NCI-H146 treated with DMSO at 0.1 percent for 48 hours (cell line): ENCODE results near the gene OR10G8.

Experiments
- DNase-seq: peaks from one replicate; lab custom pipeline; 2025; ENCODE audit not compliant: unreplicated experiment; lab: John Stamatoyannopoulos, UW

OR10G8 gene

DNA sequence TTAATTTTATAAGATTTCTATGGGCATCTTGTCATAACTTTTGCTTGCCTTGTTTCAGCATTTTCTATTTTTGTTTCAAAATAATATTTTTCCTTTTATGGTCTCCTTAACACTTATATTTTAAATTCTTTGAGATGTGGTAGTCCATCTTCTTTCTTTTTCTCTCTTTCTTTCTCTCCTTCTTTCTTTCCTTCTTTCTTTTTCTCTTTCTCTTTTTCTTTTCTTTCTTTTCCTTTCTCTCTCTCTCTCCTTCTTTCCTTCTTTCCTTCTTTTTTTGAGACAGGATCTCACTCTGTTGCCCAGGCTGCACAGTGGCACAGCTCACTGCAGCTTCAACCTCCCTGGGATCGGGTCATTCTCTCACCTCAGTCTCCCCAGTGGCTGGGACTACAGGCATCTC is 50.7 kb downstream of the OR10G8 start:
- no peak for DNase-seq

DNA sequence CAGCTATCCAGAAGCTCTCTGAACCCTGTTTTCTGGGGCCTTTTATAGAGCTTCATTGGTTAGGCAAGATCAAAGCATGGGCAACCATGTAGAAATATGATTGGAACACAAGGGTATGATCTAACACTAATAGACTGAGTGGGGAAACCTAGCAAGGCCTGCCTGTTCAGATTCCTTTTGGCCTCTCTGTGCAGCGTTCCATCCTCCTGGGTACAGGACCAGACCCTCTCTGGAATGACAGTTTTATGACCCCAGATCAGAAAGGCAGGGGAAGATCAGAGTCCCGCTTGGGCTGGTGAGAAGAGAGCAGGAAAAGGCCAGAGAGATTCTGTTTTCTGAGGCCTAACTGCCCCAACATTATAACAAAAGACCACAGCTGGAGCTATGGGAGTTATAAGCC is 52.0 kb downstream of the OR10G8 start:
- DNase-seq, result no peak

DNA sequence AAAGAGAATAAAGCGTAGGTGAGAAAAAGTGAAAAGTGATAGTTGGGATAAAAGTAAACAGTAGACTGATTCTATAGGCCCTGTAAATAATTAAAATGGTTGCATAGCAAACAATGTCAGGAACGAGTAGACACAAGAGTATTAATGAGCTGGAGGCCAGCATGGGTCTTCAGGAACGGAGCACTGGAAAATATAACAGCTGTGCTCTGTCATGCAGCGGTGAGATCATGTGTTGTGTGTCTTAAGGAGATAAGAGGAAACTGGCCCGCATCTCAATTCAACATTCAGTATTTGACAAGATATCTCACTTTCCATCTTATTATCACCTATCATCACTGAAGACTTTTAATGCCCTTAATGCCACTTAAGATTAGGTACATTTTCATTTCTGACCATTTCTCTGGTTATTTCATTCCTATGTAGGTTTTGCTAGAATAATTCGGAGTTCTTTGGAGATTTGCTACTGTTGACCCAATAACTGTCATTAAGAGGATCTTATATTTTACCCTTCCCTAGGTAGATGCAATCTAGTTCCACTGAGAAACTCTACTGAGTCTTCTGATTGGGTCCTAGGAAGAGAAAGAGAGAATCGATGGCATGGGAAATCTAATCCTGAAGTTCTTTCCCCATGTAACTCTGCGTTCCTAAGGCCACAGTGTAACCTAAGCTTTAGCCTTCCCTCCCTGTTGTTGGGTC is 53.2 kb downstream of the OR10G8 start:
- no peak for DNase-seq
